Activated T-helper 1 cell treated with anti-CD3 and anti-CD28 coated beads, Interleukin-2, amount 50 U/mL, for 16 hours (primary cell): ENCODE measurements around the gene XIRP2.

Source experiments
- DNase-seq, 2 donors: peaks; one replicate each; pipeline ENCODE4 v3.0.0-alpha.2; 2020; ENCODE audit warnings: low read depth in 1 of 2, low spot score in 1 of 2

The XIRP2 gene

GRCh38 chr2:166888180-166888579 is at the start of gene XIRP2:
XIRP2 (plus strand) TSS chr2:166888480; CDS start chr2:166903483, 15,003 bp downstream.
- DNase-seq = no peak

GRCh38 chr2:166841152-166841551 is 47.1 kb upstream of the XIRP2 start:
- DNase-seq = no peak

- DNase-seq = no peak
Observed at GRCh38 chr2:166841679-166842078, 46.6 kb upstream of the XIRP2 start.

- no peak for DNase-seq
Observed at GRCh38 chr2:166844111-166844510, 44.2 kb upstream of the XIRP2 start.

- DNase-seq = no peak
Observed at GRCh38 chr2:166862468-166863132, 25.7 kb upstream of the XIRP2 start.

GRCh38 chr2:166867874-166868514 is 20.3 kb upstream of the XIRP2 start:
- DNase-seq = no peak

GRCh38 chr2:166870346-166870745 is 17.9 kb upstream of the XIRP2 start:
- no peak for DNase-seq

GRCh38 chr2:166881177-166881576 is 7.1 kb upstream of the XIRP2 start:
- no peak for DNase-seq

GRCh38 chr2:166882851-166883250 is 5.4 kb upstream of the XIRP2 start:
- no peak for DNase-seq

GRCh38 chr2:166891727-166892126 is 3.4 kb downstream of the XIRP2 start:
- DNase-seq = no peak

- DNase-seq = no peak
Observed at GRCh38 chr2:166892397-166892796, 4.1 kb downstream of the XIRP2 start.

GRCh38 chr2:166895243-166895642 is 7.0 kb downstream of the XIRP2 start:
- no peak for DNase-seq

- DNase-seq = no peak
Observed at GRCh38 chr2:166897666-166898065, 9.4 kb downstream of the XIRP2 start.

- no peak for DNase-seq
Observed at GRCh38 chr2:166899676-166900075, 11.4 kb downstream of the XIRP2 start.

GRCh38 chr2:166900700-166901099 is 12.4 kb downstream of the XIRP2 start:
- DNase-seq = no peak

- DNase-seq = no peak
Observed at GRCh38 chr2:166901336-166901735, 13.1 kb downstream of the XIRP2 start.

- no peak for DNase-seq
Observed at GRCh38 chr2:166916987-166917386, 28.7 kb downstream of the XIRP2 start.

GRCh38 chr2:166917415-166917814 is 29.1 kb downstream of the XIRP2 start:
- DNase-seq = no peak

GRCh38 chr2:166921261-166921896 is 33.1 kb downstream of the XIRP2 start:
- no peak for DNase-seq

- DNase-seq = no peak
Observed at GRCh38 chr2:166924967-166925366, 36.7 kb downstream of the XIRP2 start.

GRCh38 chr2:166926657-166927056 is 38.4 kb downstream of the XIRP2 start:
- no peak for DNase-seq

GRCh38 chr2:166932032-166932431 is 43.8 kb downstream of the XIRP2 start:
- no peak for DNase-seq
